HG03060 (cell line): ENCODE data around the gene CRTC1.

ENCODE experiments used
- ATAC-seq: cut with Tn5 transposase; IDR thresholded peaks from one replicate; pipeline ENCODE4 v1.9.1; 2021; ENCODE audit warnings: low read depth, moderate number of reproducible peaks; ENCODE audit not compliant: unreplicated experiment

CRTC1 gene

GRCh38 chr19:18778076-18778389, 94.6 kb downstream of the CRTC1 start:
- ATAC-seq: no peak

DNA sequence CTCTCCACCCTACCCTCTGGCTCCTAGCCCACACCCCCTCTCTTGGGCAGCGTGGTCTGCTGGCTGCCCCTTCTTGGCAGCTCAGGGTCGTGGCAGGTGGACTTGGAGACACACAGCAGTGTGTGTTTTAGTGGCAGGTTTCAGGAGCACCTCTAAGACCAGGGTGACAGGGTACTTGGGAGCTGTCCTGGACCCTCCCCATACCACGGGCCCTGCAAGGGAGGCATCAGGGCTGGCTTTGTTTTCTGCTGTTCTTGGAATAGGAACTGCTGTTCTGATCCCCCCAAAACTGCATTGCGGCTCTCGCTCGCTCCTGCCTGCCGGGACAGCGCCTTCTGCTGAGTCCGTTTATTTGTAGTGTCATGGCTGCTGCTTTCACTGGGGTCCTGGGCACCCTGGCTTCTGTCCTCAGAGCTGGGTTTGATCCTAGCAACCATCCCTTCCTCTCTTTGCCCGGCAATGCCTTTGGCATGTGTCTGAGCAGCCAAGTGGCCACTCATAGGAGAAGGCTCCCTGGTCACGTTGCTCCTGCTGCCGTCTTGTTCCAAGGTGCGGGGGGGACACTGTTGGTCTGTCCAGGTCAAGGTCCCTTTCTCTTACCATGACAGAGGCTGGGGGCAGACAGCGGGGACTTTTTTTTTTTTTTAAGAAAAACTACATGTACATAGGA, 95.5 kb downstream of the CRTC1 start:
- ATAC-seq: no peak

- ATAC-seq: no peak
These were observed 96.6 kb downstream of the CRTC1 start for GRCh38 chr19:18780081-18780480.

GRCh38 chr19:18780631-18781030, 97.2 kb downstream of the CRTC1 start:
- ATAC-seq: no peak

DNA sequence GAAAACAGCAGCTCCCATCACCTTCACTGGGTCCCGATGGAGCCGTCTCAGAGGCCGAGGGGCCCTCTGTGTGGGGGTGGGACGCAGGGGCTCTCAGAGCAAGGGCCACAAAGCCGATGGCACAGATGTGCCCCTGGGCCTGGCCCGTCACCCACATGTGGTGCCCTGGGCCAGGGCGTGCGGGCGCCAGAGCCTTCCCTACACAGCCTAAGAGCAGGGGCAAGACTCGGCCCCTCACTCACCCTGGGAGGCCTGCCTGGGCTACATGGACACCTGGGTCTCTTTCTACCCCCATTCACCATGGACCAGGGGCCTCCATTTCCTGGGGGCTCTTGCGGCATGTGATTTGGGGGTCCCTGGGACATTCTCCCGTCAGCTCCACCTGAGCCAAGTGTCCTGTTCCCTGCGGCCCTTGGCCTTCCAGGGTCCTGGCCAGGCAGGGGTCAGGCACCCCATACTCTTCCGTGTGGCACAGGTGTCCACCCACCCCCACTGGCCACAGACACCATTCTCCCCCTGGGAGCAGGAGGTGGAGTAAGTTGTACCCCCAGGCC, 97.6 kb downstream of the CRTC1 start:
- no peak for ATAC-seq

- ATAC-seq: no peak
These were observed 98.5 kb downstream of the CRTC1 start for GRCh38 chr19:18781885-18782527.

GRCh38 chr19:18782559-18783225, 99.2 kb downstream of the CRTC1 start:
- no peak for ATAC-seq

DNA sequence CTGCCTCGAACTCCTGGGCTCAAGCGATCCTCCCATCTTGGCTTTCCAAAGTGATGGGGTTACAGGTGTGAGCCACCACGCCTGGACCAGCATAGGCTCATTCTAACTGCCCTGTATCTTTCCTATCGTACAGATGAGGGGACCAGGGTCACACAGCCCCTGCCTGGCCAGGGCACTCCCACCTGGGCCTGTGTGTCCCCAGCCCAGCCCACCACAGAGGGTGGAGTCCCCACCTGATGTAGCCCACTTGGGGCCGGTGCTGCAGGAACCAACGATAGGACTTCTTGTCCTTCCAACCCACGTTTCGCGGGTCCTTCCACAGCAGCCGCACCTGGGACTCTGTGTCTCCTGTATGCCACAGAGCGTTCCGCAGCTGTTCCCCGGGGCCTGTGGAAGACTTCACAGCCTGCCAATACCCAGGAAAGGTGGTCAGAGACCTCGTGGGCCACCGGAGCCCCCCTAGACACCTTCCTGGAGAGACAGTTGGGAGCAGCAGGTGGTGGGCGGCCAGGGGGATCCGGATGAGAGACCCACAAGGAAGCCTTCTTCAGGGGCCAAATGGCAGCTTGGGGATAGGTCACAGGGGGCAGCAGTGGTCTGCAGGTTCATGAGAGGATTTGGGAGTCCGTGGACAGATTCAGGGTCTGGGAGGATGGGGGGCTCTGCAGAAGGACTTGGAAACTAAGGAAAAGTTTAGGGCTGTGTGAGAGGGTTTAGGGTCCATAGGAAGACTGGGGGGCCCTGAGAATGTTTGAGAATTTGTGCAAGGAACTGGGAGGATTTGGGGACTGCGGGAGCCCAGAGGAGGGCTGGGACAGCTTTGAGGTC, 100.7 kb downstream of the CRTC1 start:
- no peak for ATAC-seq

GRCh38 chr19:18784786-18785120, 101.3 kb downstream of the CRTC1 start:
- ATAC-seq: no peak

- ATAC-seq: no peak
These were observed 102.0 kb downstream of the CRTC1 start for GRCh38 chr19:18785179-18786124.

GRCh38 chr19:18788529-18789421, 105.3 kb downstream of the CRTC1 start:
- ATAC-seq: no peak

DNA sequence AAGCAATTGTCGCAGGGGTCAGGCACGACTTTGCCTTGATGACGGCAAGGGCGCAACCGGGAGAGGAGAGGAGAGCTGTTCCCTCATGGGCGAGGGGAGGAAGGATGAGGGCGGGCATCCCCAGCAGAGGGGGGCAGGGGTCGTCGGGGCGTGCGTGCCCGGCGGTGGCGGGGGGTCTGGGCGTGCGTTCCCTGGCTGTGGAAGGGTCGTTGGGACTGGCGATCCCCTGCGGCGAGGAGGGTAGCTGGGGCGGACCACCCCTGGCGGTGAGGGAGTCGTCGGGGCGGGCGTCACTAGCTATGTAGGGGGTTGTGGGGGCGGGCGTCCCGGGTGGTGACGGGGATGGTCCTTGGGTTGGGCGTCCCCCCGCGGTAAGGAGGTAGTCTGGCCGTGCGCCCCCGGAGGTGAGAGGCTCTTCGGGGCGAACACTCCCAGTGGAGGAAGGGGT, 106.0 kb downstream of the CRTC1 start:
- ATAC-seq: no peak

DNA sequence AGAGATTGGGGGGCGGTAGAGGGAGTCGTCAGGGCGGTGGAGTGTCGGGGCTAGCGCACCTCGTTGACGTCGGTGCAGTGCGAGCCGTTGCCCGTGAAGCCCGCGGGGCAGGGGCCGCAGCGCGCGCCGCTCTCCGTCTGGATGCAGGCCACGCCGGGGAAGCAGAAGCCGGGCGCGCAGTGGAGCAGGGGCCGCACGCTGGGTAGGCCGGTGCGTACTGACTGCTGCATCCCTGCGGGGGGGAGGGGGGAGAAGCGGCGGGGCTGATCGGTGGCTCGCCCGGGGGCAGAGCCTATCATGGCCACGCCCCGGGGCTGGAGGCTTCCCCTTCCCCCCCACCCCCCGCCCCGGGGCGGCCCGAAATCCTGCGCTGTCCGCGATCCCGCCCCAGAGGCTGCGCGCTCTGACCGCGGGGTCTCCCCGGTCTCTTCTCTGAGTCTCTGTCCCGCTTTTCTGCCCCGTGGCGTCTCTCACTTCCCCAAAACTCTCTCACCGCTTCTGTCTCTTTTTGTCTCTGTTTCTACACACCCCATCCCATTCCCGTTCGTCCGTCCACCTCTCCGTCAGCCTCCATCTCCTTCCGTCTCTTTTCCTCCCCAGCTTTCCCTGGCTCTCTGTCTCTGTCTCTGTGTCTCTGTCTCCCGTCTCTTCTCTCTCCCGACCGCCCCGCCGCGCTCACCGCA, 106.5 kb downstream of the CRTC1 start:
- no peak for ATAC-seq

- ATAC-seq: no peak
These were observed 107.3 kb downstream of the CRTC1 start, which contains the start of gene COMP for GRCh38 chr19:18790566-18791314. COMP (minus strand) TSS chr19:18791305; CDS start chr19:18791269, 36 bp downstream.

DNA sequence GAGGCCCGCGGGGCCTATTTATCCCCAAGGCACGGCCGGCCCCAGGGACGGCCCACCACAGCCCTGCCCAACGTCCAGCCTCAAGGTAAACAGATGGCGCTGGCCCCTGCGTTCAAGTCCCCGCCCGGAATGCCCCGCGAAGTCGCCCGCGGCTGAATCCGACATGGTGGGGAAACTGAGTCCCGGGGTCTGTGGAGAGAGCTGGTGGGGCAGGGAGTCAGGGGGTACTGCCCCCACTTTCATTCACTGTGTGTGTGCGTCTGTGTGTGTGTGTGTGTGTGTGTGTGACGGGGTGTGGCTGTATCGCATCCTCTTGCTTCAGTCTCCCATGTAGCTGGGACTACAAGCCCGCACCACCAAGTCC, 107.8 kb downstream of the CRTC1 start:
- ATAC-seq: no peak

DNA sequence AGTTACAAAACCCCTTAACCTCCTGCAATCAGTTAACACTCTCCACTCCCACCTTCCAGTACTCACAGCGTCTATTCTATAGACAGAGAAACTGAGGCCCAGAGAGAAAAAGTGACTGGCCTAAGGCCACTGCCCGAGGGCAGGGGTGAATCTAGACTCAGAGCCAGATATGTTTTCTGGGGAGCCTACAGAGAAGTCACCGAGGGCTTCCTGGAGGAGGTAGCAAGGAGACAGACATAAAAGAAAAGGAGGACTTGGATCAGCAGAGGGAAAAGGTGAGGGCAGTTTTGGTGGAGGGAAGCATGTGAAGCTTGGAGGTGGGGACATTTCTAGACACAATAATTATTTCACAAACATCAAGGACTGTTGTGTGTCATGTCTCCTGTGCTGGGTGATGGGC, 109.2 kb downstream of the CRTC1 start:
- ATAC-seq: no peak

GRCh38 chr19:18793144-18794028, 109.9 kb downstream of the CRTC1 start:
- no peak for ATAC-seq
